GM21515 (cell line): ENCODE measurements around the gene ALPP.
"Not testable (repeated sequence)": the region's sequence is repeated elsewhere in the genome, so short reads cannot be mapped to it uniquely, and the experiment has no call there.

Experiments used
- ATAC-seq: cut with Tn5 transposase; IDR thresholded peaks from one replicate; pipeline ENCODE4 v1.9.1; 2021; ENCODE audit not compliant: unreplicated experiment

Gene ALPP

GRCh38 chr2:232363064-232363783, 15.3 kb upstream of the ALPP start:
- ATAC-seq: not testable (repeated sequence)

GRCh38 chr2:232363784-232364615, 14.6 kb upstream of the ALPP start:
- ATAC-seq: no peak

GRCh38 chr2:232364806-232365594, 13.6 kb upstream of the ALPP start:
- not testable (repeated sequence) for ATAC-seq

GRCh38 chr2:232365621-232366321, 12.8 kb upstream of the ALPP start:
- ATAC-seq: no peak

GRCh38 chr2:232366461-232366860, 12.1 kb upstream of the ALPP start:
- not testable (repeated sequence) for ATAC-seq

- no peak for ATAC-seq
Observed at GRCh38 chr2:232367016-232367415, 11.5 kb upstream of the ALPP start.

GRCh38 chr2:232367591-232368233, 10.8 kb upstream of the ALPP start:
- ATAC-seq: no peak

GRCh38 chr2:232368311-232368731, 10.2 kb upstream of the ALPP start:
- no peak for ATAC-seq

- no peak for ATAC-seq
Observed at GRCh38 chr2:232369126-232369951, 9.2 kb upstream of the ALPP start.

- not testable (repeated sequence) for ATAC-seq
Observed at GRCh38 chr2:232370007-232370406, 8.5 kb upstream of the ALPP start.

GRCh38 chr2:232372231-232373208, 6.0 kb upstream of the ALPP start:
- ATAC-seq: no peak

- ATAC-seq: no peak
Observed at GRCh38 chr2:232374356-232374755, 4.2 kb upstream of the ALPP start.

- no peak for ATAC-seq
Observed at GRCh38 chr2:232375164-232375563, 3.4 kb upstream of the ALPP start.

- no peak for ATAC-seq
Observed at GRCh38 chr2:232376260-232376659, 2.3 kb upstream of the ALPP start.

GRCh38 chr2:232376713-232377112, 1.8 kb upstream of the ALPP start:
- no peak for ATAC-seq

GRCh38 chr2:232377319-232377718, 1.2 kb upstream of the ALPP start:
- ATAC-seq: no peak

GRCh38 chr2:232377841-232378734, 463 bp upstream of the ALPP start:
- no peak for ATAC-seq
